ENCODE data around the gene CCDC190. TPM values are rescaled to one million over a fixed set of nuclear protein-coding genes. Genes with fewer than 3 reads are reported as not detected.
A peak's percentile ranks its signal among the peaks of the same experiment; 100 is the strongest.

The CCDC190 gene
- total and polyA plus RNA-seq, 2 of the 13 experiments (the other 11 are each of a cell fraction or from before 2014, with no cell fraction given): not detected

DNA sequence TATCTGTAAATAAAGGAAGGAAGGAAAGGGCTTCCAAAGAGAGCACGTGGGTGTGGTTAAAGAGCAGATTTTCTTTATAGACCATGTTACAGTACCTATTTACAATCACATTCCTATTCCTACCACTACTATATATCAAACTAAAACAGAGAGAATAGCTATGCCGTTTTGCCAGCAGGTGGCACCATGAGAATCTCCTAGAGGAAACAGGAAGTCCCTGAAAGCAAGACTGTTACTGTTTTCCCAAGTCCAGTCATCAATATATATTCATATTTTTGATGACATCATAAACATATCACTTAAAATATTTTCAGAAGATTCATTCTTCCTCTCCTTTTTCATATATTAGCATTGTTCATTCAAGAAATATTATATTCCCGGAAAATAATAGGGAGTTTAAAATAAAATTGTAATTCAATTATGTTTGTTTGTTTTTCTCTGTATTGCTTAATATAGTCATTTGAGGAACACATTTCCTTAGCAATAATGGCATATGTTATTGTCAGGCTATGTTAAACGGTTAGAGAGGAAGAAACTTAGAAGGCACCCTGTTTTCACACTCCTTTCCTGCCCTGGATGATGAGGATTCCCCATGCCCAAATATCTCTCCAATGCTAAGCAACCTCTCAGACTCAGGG lies 6.6 kb downstream of the CCDC190 start (continued):
- peak; percentile 70; the same call in 1 of the 2 replicates for TF ChIP-seq ELF1 (CRISPR knock-in tag; IDR thresholded peaks at IDR 0.05)
- TF ChIP-seq, protein P1, sequence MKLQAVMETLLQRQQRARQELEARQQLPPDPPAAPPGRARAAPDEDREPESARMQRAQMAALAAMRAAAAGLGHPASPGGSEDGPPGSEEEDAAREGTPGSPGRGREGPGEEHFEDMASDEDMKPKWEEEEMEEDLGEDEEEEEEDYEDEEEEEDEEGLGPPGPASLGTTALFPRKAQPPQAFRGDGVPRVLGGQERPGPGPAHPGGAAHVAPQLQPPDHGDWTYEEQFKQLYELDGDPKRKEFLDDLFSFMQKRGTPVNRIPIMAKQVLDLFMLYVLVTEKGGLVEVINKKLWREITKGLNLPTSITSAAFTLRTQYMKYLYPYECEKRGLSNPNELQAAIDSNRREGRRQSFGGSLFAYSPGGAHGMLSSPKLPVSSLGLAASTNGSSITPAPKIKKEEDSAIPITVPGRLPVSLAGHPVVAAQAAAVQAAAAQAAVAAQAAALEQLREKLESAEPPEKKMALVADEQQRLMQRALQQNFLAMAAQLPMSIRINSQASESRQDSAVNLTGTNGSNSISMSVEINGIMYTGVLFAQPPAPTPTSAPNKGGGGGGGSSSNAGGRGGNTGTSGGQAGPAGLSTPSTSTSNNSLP (IDR thresholded peaks at IDR 0.05; ENCODE audit: low read depth, low read length): 0 out of 2 replicates have a peak, but pooled peaks have one; percentile 12
- peak; percentile 87 for TF ChIP-seq ATF7 (IDR thresholded peaks at IDR 0.05)
- no peak for TF ChIP-seq ATF7 (CRISPR knock-in tag; IDR thresholded peaks at IDR 0.05)
- TF ChIP-seq GABPA (IDR thresholded peaks at IDR 0.05; ENCODE audit: low read depth, low read length): no peak
- TF ChIP-seq GABPA (CRISPR knock-in tag; IDR thresholded peaks at IDR 0.05; ENCODE audit: low read depth): peak; percentile 62
- no peak for TF ChIP-seq ATRX (CRISPR knock-in tag; IDR thresholded peaks at IDR 0.05; ENCODE audit: borderline replicate concordance)

- intact Hi-C loops (cut with micrococcal nuclease; ENCODE audit: unreplicated experiment) (no loop called here), in situ Hi-C loops (cut with HindIII; ENCODE audit: extremely low pct_ligation_motif_present, low pct_unique_long_range_greater_than_20kb) (no loop called here)
- H3K27me3 ChIP-seq (ENCODE audit: control insufficient read depth in 1 of 2, insufficient read depth in 2 of 2, low read length in 2 of 2): 0 out of 5 replicates have a peak, but pooled peaks cover 0 to 5% of the 10 kb centered on the region in 2 experiments
- no peak overlapping the region for H3K4me2 ChIP-seq (ENCODE audit: low read depth, low read length)
- no peaks in the 10 kb centered on the region for H3K79me2 ChIP-seq (ENCODE audit: insufficient read depth, low read length)
- H4K20me1 ChIP-seq (ENCODE audit: insufficient read depth, low read length): no peaks in the 10 kb centered on the region
- DNase-seq (ENCODE audit: low spot score) (no peak), ATAC-seq (no peak), FAIRE-seq (no peak)
- no TSS peak for BruUV-seq (replicated peaks)
- ChIA-PET CTCF (ENCODE audit: low intra/inter-chr PET ratio, low total read pairs) (no interaction called here), POLR2A (no interaction called here)
- TF ChIP-seq, protein P2, sequence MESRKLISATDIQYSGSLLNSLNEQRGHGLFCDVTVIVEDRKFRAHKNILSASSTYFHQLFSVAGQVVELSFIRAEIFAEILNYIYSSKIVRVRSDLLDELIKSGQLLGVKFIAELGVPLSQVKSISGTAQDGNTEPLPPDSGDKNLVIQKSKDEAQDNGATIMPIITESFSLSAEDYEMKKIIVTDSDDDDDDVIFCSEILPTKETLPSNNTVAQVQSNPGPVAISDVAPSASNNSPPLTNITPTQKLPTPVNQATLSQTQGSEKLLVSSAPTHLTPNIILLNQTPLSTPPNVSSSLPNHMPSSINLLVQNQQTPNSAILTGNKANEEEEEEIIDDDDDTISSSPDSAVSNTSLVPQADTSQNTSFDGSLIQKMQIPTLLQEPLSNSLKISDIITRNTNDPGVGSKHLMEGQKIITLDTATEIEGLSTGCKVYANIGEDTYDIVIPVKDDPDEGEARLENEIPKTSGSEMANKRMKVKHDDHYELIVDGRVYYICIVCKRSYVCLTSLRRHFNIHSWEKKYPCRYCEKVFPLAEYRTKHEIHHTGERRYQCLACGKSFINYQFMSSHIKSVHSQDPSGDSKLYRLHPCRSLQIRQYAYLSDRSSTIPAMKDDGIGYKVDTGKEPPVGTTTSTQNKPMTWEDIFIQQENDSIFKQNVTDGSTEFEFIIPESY (CRISPR knock-in tag; IDR thresholded peaks at IDR 0.05): no peak
- TF ChIP-seq ZNF44 (CRISPR knock-in tag; IDR thresholded peaks at IDR 0.05): no peak
- no peak for TF ChIP-seq RFXANK (CRISPR knock-in tag; IDR thresholded peaks at IDR 0.05)
- TF ChIP-seq, protein P3, sequence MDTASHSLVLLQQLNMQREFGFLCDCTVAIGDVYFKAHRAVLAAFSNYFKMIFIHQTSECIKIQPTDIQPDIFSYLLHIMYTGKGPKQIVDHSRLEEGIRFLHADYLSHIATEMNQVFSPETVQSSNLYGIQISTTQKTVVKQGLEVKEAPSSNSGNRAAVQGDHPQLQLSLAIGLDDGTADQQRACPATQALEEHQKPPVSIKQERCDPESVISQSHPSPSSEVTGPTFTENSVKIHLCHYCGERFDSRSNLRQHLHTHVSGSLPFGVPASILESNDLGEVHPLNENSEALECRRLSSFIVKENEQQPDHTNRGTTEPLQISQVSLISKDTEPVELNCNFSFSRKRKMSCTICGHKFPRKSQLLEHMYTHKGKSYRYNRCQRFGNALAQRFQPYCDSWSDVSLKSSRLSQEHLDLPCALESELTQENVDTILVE (CRISPR knock-in tag; IDR thresholded peaks at IDR 0.05): no peak
- TF ChIP-seq ZNF20 (CRISPR knock-in tag; IDR thresholded peaks at IDR 0.05): no peak
- no peak for TF ChIP-seq ZNF782 (CRISPR knock-in tag; IDR thresholded peaks at IDR 0.05; ENCODE audit: borderline replicate concordance)
- TF ChIP-seq, protein P4, sequence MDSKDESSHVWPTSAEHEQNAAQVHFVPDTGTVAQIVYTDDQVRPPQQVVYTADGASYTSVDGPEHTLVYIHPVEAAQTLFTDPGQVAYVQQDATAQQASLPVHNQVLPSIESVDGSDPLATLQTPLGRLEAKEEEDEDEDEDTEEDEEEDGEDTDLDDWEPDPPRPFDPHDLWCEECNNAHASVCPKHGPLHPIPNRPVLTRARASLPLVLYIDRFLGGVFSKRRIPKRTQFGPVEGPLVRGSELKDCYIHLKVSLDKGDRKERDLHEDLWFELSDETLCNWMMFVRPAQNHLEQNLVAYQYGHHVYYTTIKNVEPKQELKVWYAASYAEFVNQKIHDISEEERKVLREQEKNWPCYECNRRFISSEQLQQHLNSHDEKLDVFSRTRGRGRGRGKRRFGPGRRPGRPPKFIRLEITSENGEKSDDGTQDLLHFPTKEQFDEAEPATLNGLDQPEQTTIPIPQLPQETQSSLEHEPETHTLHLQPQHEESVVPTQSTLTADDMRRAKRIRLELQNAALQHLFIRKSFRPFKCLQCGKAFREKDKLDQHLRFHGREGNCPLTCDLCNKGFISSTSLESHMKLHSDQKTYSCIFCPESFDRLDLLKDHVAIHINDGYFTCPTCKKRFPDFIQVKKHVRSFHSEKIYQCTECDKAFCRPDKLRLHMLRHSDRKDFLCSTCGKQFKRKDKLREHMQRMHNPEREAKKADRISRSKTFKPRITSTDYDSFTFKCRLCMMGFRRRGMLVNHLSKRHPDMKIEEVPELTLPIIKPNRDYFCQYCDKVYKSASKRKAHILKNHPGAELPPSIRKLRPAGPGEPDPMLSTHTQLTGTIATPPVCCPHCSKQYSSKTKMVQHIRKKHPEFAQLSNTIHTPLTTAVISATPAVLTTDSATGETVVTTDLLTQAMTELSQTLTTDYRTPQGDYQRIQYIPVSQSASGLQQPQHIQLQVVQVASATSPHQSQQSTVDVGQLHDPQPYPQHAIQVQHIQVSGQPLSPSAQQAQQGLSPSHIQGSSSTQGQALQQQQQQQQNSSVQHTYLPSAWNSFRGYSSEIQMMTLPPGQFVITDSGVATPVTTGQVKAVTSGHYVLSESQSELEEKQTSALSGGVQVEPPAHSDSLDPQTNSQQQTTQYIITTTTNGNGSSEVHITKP (CRISPR knock-in tag; IDR thresholded peaks at IDR 0.05; ENCODE audit: low read depth): no peak
- H3K27ac ChIP-seq (ENCODE audit: extremely low read length, insufficient read depth, low read length): no peak overlapping the region
- WGBS (ENCODE audit: low lambda C conversion rate): 8% methylated on average over 1 of the region's 1 CpG
- no peak overlapping the region for H3K4me3 ChIP-seq (replicated peaks in 1 of 3; ENCODE audit: insufficient read depth in 1 of 3, low read depth in 2 of 3, low read length in 3 of 3)
- H3K36me3 ChIP-seq (replicated peaks in 1 of 2; ENCODE audit: control insufficient read depth in 1 of 2, insufficient read depth in 2 of 2, low read length in 2 of 2): no peaks in the 10 kb centered on the region
- H3K4me1 ChIP-seq (ENCODE audit: insufficient read depth, low read length): no peaks in the 10 kb centered on the region
- H3K9me3 ChIP-seq (ENCODE audit: low read length): no peaks in the 10 kb centered on the region
- H2AFZ ChIP-seq (ENCODE audit: low read length): no peak overlapping the region
- H3K9ac ChIP-seq (ENCODE audit: insufficient read depth, low read depth, low read length): no peak overlapping the region
These were observed 9.6 kb downstream of the CCDC190 start for GRCh38 chr1:162851341-162851740.
